Fibroblast of skin of back (primary cell): ENCODE measurements around the gene ZNF821.
"Not testable (repeated sequence)": the region's sequence is repeated elsewhere in the genome, so short reads cannot be mapped to it uniquely, and the experiment has no call there.

Experiments
- DNase-seq: peaks from one replicate; pipeline ENCODE4 v3.0.0-alpha.2; 2013

Gene ZNF821

GRCh38 chr16:71899171-71899570 is 15.2 kb upstream of the ZNF821 start:
- DNase-seq = no peak

DNA sequence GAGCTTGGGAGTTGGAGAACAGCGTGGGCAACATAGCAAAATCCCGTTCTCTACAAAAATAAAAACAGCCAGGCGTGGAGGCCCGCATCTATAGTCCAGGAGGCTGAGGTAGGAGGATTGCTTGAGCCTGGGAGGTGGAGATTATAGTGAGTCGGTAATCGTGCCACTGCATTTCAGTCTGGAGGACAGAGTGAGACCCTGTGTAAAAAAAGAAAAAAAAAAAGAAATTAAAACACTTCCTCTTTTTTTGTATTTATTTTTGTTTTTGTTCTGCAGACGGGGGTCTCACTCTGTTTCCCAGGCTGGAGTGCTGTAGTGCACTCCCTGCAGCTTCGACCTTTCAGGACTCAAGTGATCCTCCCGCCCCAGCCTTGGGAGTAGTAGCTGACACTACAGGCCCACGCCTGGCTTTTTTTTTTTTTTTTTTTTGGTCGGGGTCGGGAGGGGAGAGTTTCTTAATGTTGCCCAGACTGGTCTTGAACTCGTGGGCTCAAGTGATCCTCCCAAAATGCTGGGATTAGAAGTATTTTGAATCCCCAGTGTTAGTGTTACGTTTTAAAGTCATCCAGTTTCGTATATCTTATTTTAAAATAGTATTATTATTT is 12.9 kb upstream of the ZNF821 start:
- DNase-seq = no peak

DNA sequence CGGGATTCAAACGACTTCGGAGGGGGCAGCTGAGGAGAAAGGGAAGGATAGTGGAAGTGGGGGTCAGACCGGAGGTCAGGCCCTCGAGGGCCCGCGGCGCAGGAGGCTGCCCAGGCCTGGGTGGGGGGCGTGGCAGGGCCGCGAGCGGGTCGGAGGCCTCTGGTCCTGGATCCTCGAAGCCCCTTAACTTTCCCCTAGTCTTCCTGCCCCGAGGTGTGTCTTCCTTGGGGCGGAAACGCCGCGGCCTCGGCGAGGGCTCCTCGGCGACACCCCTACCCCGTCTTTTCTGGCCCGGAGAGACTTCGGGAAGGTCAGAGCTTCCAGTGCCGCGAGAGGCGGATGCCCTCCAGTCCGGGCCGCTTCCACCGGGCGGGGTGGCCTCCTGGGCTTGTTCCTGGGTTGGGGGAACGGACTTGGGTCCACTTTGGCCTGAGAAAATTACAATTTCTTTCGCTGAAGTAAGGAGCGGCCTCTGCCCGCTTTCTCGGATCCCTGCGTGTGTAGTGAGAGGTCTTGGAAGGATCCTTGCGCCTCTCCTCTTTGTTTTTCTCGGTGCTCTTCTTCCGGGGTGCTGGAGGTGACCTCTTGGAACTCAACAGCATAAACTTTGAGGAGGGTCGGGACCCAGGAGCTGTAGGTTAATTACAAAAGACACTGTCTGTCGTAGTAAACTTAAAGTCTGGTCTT is 11.8 kb upstream of the ZNF821 start:
- peak; percentile 51 for DNase-seq

- peak; percentile 99 for DNase-seq
These were observed 11.1 kb upstream of the ZNF821 start, which contains the start of gene IST1 for GRCh38 chr16:71894921-71895678. Gene IST1 (plus strand): TSS chr16:71895531. CDS start chr16:71915641, 20,110 bp downstream.

GRCh38 chr16:71894229-71894920 is 10.4 kb upstream of the ZNF821 start:
- DNase-seq = peak; percentile 58

DNA sequence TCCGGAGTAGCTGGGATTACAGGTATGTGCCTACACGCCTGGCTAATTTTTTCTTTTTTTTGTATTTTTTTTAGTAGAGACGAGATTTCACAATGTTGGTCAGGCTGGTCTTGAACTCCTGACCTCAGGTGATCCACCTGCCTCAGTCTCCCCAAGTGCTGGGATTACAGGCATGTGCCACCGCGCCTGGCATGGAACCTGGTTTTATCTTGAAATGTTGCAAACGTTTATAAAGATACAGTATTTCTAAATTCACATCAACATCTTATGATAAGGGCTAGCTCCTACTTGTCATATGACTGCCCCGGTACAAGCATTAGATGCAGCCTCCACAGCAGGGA is 9.9 kb upstream of the ZNF821 start:
- no peak for DNase-seq

DNA sequence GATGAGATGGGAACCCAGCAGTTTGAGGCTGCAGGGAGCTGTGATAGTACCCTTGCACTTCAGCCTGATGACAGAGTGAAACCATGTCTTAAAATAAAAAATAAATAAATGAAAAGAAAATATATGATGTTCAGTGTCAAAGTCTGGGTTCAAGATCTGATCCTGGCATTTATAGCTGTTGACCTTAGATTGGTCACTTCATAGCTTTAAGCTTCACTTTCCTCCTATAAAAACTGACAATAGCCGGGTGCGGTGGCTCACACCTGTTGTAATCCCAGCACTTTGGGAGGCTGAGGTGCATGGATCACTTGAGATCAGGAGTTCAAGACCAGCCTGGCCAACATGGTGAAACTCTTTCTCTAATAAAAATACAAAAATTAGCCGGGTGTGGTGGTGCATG is 5.2 kb upstream of the ZNF821 start:
- DNase-seq = no peak

GRCh38 chr16:71885261-71885650 is 1.3 kb upstream of the ZNF821 start:
- DNase-seq = no peak

GRCh38 chr16:71883168-71883848 is 674 bp downstream of the ZNF821 start:
- DNase-seq = peak; percentile 26

DNA sequence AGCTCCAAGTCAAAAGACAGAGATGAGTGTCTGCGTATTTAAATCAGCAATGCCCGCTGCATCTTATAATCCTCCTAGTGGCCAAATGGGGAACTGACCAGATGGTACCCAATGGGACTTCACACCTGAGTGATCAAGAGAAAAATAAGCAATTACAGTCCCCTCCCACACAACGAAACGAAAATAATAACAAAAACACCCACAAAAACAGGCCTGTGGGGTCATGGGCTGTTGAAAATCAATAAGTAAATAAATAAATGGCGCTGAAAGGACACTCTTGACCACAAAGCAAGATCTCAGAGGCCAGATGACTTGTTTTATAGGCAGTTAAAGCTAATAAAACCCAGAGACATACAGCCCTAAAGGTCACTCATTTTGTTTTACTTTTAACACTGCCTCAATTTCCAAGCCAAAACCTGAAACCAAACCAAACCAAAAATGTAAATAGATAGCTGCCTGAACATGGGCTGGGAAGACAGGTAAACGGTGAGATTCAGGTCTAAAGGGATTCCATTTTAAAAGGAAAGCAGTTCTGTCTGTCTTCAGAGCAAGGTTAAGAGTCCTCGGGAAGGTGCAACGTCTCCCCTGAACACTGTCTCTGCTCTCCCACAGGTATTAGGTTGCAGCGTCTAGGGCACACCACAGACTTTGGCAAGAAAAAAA is 1.3 kb downstream of the ZNF821 start:
- peak; percentile 68 for DNase-seq

DNA sequence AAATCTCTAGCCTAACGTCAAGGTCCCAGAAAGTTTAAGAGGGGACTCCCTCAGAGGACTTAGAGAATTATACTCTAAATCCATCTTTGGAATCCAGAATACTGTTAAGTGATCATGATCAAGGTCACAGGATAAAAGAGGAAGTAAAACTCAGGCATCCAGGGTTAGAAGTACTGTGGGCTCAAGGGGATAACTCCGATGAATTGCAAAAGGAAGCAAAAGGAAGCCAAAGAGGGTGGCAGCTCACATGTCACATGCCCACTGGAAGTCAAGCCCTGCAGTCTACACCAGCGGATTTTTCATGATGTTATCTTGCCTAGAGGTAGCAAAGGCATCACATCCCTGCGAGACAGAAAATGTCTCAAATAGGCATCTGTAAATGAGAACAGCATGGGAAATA is 3.8 kb downstream of the ZNF821 start:
- no peak for DNase-seq

DNA sequence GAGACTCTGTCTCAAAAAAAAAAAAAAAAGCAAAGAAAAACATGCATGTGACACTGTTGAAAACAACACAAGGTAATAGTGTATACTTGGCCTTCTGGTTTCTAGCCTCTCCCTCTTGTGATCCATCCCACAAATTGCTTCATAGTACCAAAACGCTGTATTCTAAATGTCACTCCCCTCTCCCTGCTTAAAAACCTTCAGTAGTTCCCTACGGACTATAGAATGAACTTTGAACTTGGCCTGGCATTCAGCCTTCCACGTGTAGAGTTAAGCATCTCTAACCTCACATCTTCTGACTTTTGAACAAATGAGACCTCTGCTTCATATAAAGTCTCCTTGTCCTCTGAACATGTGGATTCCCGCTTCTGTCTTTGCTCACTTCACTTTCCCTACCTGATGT is 5.1 kb downstream of the ZNF821 start:
- DNase-seq = no peak

DNA sequence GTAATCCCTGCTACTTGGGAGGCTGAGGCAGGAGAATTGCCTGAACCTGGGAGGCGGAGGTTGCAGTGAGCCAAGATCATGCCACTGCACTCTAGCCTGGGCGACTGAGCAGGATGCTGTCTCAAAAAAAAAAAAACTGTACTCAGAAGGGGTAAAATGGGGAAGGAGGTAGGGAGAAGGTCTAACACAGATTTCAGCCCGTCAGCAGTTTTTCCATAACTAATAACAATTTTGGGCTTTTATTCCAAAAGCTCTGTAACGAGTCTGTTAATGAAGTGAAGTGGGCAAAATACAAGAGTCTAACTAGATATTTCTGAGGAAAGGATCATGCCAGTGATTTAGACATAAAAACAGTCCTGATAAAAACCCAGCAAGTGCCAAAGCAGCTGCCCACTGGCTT is 10.8 kb downstream of the ZNF821 start:
- DNase-seq = no peak

DNA sequence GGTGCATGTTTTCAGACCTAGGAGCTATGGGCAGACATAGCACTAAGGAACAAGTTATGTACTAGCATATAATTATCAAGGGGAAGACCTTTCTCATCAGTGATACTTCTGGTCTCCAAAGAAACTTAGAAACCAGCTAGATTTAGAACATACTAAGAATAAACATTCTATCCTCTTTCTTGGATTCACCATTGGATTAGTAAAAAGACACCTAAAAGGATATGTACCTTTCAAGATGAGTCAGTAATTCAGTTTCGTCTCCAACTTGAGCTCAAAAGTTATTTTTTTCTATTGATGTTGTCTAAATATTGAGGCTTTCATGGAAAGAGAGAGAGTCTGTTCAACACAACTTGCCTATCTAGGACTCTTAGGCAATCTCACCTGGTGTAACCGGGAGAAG is 13.2 kb downstream of the ZNF821 start:
- DNase-seq = no peak

GRCh38 chr16:71869089-71869488 is 14.9 kb downstream of the ZNF821 start:
- DNase-seq = no peak

GRCh38 chr16:71867939-71868338 is 16.0 kb downstream of the ZNF821 start:
- no peak for DNase-seq

GRCh38 chr16:71867175-71867574 is 16.8 kb downstream of the ZNF821 start:
- DNase-seq = not testable (repeated sequence)

- no peak for DNase-seq
These were observed 18.7 kb downstream of the ZNF821 start for GRCh38 chr16:71865173-71865863.

- no peak for DNase-seq
These were observed 20.0 kb downstream of the ZNF821 start for GRCh38 chr16:71863995-71864394.

DNA sequence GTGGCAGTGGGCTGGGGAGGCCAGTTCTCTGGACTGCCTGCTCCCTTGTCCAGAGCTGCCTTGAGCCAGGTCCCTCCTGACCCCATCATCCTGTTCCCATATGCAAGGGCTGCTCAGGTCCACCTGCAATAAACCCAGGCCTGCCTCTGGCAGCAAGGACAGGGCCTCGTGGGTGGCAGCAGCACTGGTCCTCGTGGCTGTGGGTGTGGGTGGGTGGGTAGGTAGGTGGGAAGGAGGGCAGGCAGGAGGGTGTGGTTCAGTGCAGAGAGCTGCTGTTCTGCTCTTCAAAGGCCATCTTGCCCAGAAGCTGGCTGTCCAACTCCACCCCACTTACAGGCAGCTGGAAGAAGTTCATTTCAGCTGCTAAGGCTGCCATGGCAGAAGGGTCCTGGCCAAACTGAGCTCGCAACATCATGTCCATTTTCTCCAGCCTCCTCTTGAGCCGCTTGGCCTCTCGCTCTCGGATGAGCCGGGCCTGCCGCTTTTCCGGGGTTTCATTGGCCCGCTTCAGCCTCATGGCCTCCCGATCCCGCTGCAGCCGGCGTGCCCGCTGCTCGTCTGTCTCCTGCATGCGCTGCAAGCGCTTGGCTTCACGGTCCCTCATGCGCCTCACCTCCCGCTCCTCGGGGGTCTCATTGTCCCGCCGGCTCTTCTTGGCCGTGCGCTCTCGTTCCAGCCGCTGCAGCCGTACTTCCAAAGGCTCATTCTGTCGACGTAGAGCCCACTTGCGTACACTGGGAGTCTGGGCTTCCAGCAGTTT is 24.0 kb downstream of the ZNF821 start:
- no peak for DNase-seq
